Measurements from ENCODE around the gene PKD1L1. TPM values are rescaled to one million over a fixed set of nuclear protein-coding genes. Genes with fewer than 3 reads are reported as not detected.

The PKD1L1 gene
- polyA plus RNA-seq, 1 of the 3 experiments (the other 2 are of a cell fraction), result 0.10 TPM

DNA sequence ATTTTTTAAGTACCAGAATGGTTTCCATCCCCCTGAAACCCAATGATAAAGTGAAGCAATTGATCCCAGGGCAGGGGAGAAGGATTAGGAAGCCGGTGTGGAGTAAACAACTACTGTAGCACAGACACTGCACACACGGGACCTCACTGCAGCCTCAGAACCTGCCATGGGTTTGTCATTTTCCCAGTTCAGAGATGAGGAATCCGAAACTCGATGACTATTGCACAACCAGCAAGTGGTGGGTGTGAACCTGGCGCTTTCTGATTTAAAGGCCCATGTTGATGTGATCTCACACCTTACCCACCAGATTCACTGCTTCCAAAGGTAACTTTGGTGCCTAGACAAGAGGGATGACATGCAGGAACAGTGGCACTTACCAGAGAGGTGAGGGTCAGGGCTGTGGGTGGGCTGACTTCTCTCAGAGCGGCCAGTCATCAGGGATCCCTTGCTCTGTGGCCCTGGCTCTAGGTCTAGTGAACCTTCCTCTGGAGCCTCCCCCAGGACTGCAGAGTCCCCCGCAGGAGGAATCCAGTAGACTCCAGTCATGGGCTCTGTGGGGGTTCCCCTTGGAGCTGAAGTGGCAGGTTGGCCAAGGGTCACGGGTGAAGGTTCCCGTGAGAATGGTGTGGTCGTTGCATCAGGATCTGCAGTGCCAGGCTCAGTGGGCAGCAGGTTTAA is 62.8 kb downstream of the PKD1L1 start:
- Histone ChIP-seq H3K9me3 (no peaks in the 10 kb centered on the region), H4K20me1 (ENCODE audit: insufficient read depth) (no peaks in the 10 kb centered on the region), H3K79me2 (ENCODE audit: insufficient read depth) (no peaks in the 10 kb centered on the region), H3K4me3 (ENCODE audit: low read depth in 2 of 2, low read length in 1 of 2) (no peak overlapping the region), H3F3A (replicated peaks; ENCODE audit: insufficient read depth) (no peaks in the 10 kb centered on the region), H3K36me3 (replicated peaks in 1 of 2; ENCODE audit: control insufficient read depth in 1 of 2, insufficient read depth in 2 of 2, low read length in 1 of 2) (no peaks in the 10 kb centered on the region), H3K9me2 (no peaks in the 10 kb centered on the region), H3K4me2 (no peak overlapping the region), H3K9ac (no peak overlapping the region), H2AFZ (ENCODE audit: low read depth) (no peak overlapping the region), H3K27me3 (ENCODE audit: insufficient read depth) (peaks cover 55% of the 10 kb centered on the region; the same call in 1 of the 2 replicates), H3K27ac (ENCODE audit: low read depth in 2 of 2, low read length in 1 of 2) (no peak overlapping the region), H3K4me1 (ENCODE audit: control insufficient read depth in 1 of 2, insufficient read depth in 2 of 2, low read depth in 1 of 2, low read length in 1 of 2) (no peaks in the 10 kb centered on the region; a peak in 1 of 4 replicates)
- no peak for DNase-seq
- CTCF ChIA-PET, result interaction anchor here (1.4 to 1.8 kb wide), 2 partner anchors 10 to 66 kb away, joined by 3 to 5 read pairs; no protein-coding TSS in a partner anchor
- 58% methylated on average over 8 of the region's 10 CpGs for WGBS (ENCODE audit: low lambda C conversion rate)
- POLR2A ChIA-PET, result no interaction called here
- TF ChIP-seq MEF2A (IDR thresholded peaks at IDR 0.05; ENCODE audit: borderline replicate concordance, low read depth), result no peak
- TF ChIP-seq FOXM1 (IDR thresholded peaks at IDR 0.05; ENCODE audit: low read depth), result no peak
- no peak for TF ChIP-seq GABPA (IDR thresholded peaks at IDR 0.05; ENCODE audit: low read depth)
- no peak for TF ChIP-seq GATA2 (CRISPR knock-in tag; IDR thresholded peaks at IDR 0.05)
- TF ChIP-seq, protein P1, sequence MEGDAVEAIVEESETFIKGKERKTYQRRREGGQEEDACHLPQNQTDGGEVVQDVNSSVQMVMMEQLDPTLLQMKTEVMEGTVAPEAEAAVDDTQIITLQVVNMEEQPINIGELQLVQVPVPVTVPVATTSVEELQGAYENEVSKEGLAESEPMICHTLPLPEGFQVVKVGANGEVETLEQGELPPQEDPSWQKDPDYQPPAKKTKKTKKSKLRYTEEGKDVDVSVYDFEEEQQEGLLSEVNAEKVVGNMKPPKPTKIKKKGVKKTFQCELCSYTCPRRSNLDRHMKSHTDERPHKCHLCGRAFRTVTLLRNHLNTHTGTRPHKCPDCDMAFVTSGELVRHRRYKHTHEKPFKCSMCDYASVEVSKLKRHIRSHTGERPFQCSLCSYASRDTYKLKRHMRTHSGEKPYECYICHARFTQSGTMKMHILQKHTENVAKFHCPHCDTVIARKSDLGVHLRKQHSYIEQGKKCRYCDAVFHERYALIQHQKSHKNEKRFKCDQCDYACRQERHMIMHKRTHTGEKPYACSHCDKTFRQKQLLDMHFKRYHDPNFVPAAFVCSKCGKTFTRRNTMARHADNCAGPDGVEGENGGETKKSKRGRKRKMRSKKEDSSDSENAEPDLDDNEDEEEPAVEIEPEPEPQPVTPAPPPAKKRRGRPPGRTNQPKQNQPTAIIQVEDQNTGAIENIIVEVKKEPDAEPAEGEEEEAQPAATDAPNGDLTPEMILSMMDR (IDR thresholded peaks at IDR 0.05), result no peak
- TF ChIP-seq NRF1 (IDR thresholded peaks at IDR 0.05; ENCODE audit: low read depth, low read length), result no peak
- no peak for TF ChIP-seq TEAD4 (IDR thresholded peaks at IDR 0.05; ENCODE audit: borderline replicate concordance, insufficient read depth)
- no peak for TF ChIP-seq RAD21 (IDR thresholded peaks at IDR 0.05; ENCODE audit: low read length)
- TF ChIP-seq, protein P2, sequence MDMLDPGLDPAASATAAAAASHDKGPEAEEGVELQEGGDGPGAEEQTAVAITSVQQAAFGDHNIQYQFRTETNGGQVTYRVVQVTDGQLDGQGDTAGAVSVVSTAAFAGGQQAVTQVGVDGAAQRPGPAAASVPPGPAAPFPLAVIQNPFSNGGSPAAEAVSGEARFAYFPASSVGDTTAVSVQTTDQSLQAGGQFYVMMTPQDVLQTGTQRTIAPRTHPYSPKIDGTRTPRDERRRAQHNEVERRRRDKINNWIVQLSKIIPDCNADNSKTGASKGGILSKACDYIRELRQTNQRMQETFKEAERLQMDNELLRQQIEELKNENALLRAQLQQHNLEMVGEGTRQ (IDR thresholded peaks at IDR 0.05; ENCODE audit: borderline replicate concordance, low read depth, low read length), result no peak
- no peak for TF ChIP-seq FOXJ3 (CRISPR knock-in tag; IDR thresholded peaks at IDR 0.05)
- TF ChIP-seq, protein P3, sequence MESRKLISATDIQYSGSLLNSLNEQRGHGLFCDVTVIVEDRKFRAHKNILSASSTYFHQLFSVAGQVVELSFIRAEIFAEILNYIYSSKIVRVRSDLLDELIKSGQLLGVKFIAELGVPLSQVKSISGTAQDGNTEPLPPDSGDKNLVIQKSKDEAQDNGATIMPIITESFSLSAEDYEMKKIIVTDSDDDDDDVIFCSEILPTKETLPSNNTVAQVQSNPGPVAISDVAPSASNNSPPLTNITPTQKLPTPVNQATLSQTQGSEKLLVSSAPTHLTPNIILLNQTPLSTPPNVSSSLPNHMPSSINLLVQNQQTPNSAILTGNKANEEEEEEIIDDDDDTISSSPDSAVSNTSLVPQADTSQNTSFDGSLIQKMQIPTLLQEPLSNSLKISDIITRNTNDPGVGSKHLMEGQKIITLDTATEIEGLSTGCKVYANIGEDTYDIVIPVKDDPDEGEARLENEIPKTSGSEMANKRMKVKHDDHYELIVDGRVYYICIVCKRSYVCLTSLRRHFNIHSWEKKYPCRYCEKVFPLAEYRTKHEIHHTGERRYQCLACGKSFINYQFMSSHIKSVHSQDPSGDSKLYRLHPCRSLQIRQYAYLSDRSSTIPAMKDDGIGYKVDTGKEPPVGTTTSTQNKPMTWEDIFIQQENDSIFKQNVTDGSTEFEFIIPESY (IDR thresholded peaks at IDR 0.05; ENCODE audit: borderline replicate concordance, low read depth), result no peak
- no peak for TF ChIP-seq TAF1 (IDR thresholded peaks at IDR 0.05; ENCODE audit: borderline replicate concordance, low read depth, low read length)
- no peak for TF ChIP-seq SMC3 (IDR thresholded peaks at IDR 0.05; ENCODE audit: low read depth, low read length)
- TF ChIP-seq, protein P4, sequence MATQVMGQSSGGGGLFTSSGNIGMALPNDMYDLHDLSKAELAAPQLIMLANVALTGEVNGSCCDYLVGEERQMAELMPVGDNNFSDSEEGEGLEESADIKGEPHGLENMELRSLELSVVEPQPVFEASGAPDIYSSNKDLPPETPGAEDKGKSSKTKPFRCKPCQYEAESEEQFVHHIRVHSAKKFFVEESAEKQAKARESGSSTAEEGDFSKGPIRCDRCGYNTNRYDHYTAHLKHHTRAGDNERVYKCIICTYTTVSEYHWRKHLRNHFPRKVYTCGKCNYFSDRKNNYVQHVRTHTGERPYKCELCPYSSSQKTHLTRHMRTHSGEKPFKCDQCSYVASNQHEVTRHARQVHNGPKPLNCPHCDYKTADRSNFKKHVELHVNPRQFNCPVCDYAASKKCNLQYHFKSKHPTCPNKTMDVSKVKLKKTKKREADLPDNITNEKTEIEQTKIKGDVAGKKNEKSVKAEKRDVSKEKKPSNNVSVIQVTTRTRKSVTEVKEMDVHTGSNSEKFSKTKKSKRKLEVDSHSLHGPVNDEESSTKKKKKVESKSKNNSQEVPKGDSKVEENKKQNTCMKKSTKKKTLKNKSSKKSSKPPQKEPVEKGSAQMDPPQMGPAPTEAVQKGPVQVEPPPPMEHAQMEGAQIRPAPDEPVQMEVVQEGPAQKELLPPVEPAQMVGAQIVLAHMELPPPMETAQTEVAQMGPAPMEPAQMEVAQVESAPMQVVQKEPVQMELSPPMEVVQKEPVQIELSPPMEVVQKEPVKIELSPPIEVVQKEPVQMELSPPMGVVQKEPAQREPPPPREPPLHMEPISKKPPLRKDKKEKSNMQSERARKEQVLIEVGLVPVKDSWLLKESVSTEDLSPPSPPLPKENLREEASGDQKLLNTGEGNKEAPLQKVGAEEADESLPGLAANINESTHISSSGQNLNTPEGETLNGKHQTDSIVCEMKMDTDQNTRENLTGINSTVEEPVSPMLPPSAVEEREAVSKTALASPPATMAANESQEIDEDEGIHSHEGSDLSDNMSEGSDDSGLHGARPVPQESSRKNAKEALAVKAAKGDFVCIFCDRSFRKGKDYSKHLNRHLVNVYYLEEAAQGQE (IDR thresholded peaks at IDR 0.05; ENCODE audit: low read depth, low read length), result no peak

All from SK-N-SH (cell line).